Skeletal muscle satellite cell (primary cell): ENCODE data around the gene C10orf90.
A peak's percentile ranks its signal among the peaks of the same experiment; 100 is the strongest.
"Not testable (repeated sequence)": the region's sequence is repeated elsewhere in the genome, so short reads cannot be mapped to it uniquely, and the experiment has no call there.

ENCODE experiments used
- H3K27me3 ChIP-seq: 2 replicates; pipeline ENCODE4 v1.7.0; 2013; ENCODE audit warnings: low read length; ENCODE audit not compliant: control insufficient read depth, insufficient read depth
- H3K36me3 ChIP-seq: 2 replicates; pipeline ENCODE4 v1.7.0; 2013; ENCODE audit warnings: mild to moderate bottlenecking, control low read depth, low read length; ENCODE audit not compliant: insufficient read depth
- H3K4me1 ChIP-seq: 2 replicates; pipeline ENCODE4 v1.7.0; 2013; ENCODE audit warnings: low read length; ENCODE audit not compliant: control insufficient read depth, insufficient read depth
- H3K4me2 ChIP-seq: 2 replicates; pipeline ENCODE4 v1.7.0; 2013; ENCODE audit warnings: mild to moderate bottlenecking, low read length
- H3K4me3 ChIP-seq: 2 replicates; pipeline ENCODE4 v1.7.0; 2013; ENCODE audit warnings: low read length
- H3K9ac ChIP-seq: 2 replicates; pipeline ENCODE4 v1.7.0; 2013; ENCODE audit warnings: mild to moderate bottlenecking, low read depth, low read length, moderate library complexity
- H3K9me3 ChIP-seq: replicated peaks from 2 replicates; pipeline ENCODE4 v1.7.0; 2013; ENCODE audit warnings: mild to moderate bottlenecking, control low read depth, low read length

The C10orf90 gene

GRCh38 chr10:126561921-126562680 is 108.4 kb downstream of the C10orf90 start:
- no peaks in the 10 kb centered on the region for H3K36me3 ChIP-seq
- H3K9ac ChIP-seq: no peak overlapping the region
- no peak overlapping the region for H3K4me3 ChIP-seq

GRCh38 chr10:126561294-126561920 is 109.1 kb downstream of the C10orf90 start:
- H3K9ac ChIP-seq: no peak overlapping the region
- peaks cover 9% of the 10 kb centered on the region for H3K4me1 ChIP-seq
- H3K9me3 ChIP-seq: no peaks in the 10 kb centered on the region
- H3K36me3 ChIP-seq: no peaks in the 10 kb centered on the region
- no peaks in the 10 kb centered on the region for H3K27me3 ChIP-seq
- peak overlapping the region; percentile 48 for H3K4me3 ChIP-seq
- peak overlapping the region; percentile 66 for H3K4me2 ChIP-seq

More at GRCh38 chr10:126561921-126562680, 108.4 kb downstream of the C10orf90 start:
- Histone ChIP-seq H3K9me3 (no peaks in the 10 kb centered on the region), H3K27me3 (no peaks in the 10 kb centered on the region), H3K4me1 (peaks cover 9% of the 10 kb centered on the region), H3K4me2 (peak overlapping the region; percentile 66)

GRCh38 chr10:126558881-126559280 is 111.6 kb downstream of the C10orf90 start:
- Histone ChIP-seq H3K27me3 (no peaks in the 10 kb centered on the region), H3K4me2 (no peak overlapping the region), H3K9ac (no peak overlapping the region), H3K9me3 (no peaks in the 10 kb centered on the region), H3K4me1 (peaks cover 9% of the 10 kb centered on the region), H3K36me3 (no peaks in the 10 kb centered on the region), H3K4me3 (no peak overlapping the region)

GRCh38 chr10:126551202-126551601 is 119.3 kb downstream of the C10orf90 start:
- Histone ChIP-seq H3K9me3 (no peaks in the 10 kb centered on the region), H3K4me1 (no peaks in the 10 kb centered on the region), H3K9ac (no peak overlapping the region), H3K4me3 (no peak overlapping the region), H3K36me3 (no peaks in the 10 kb centered on the region), H3K27me3 (peaks cover 12% of the 10 kb centered on the region), H3K4me2 (no peak overlapping the region)

GRCh38 chr10:126550586-126550985 is 119.9 kb downstream of the C10orf90 start:
- H3K9me3 ChIP-seq: not testable (repeated sequence)
- H3K27me3 ChIP-seq: peaks cover 12% of the 10 kb centered on the region

GRCh38 chr10:126549344-126549743 is 121.1 kb downstream of the C10orf90 start:
- H3K9me3 ChIP-seq: no peaks in the 10 kb centered on the region
- no peak overlapping the region for H3K4me2 ChIP-seq
- H3K9ac ChIP-seq: no peak overlapping the region
- H3K36me3 ChIP-seq: no peaks in the 10 kb centered on the region
- H3K4me3 ChIP-seq: no peak overlapping the region
- no peaks in the 10 kb centered on the region for H3K4me1 ChIP-seq
- peaks cover 12% of the 10 kb centered on the region for H3K27me3 ChIP-seq

More at GRCh38 chr10:126550586-126550985, 119.9 kb downstream of the C10orf90 start:
- not testable (repeated sequence) for H3K9ac ChIP-seq, H3K4me1 ChIP-seq, H3K4me3 ChIP-seq, H3K4me2 ChIP-seq, H3K36me3 ChIP-seq

- Histone ChIP-seq H3K4me2 (no peak overlapping the region), H3K27me3 (peaks cover 27% of the 10 kb centered on the region), H3K36me3 (no peaks in the 10 kb centered on the region), H3K9ac (no peak overlapping the region), H3K9me3 (no peaks in the 10 kb centered on the region), H3K4me3 (no peak overlapping the region), H3K4me1 (no peaks in the 10 kb centered on the region)
Measured at GRCh38 chr10:126544565-126544964, 125.9 kb downstream of the C10orf90 start.

GRCh38 chr10:126538439-126539135 is 131.9 kb downstream of the C10orf90 start:
- no peak overlapping the region for H3K4me3 ChIP-seq
- no peak overlapping the region for H3K4me2 ChIP-seq
- H3K9ac ChIP-seq: no peak overlapping the region
- H3K27me3 ChIP-seq: peaks cover 45% of the 10 kb centered on the region
- no peaks in the 10 kb centered on the region for H3K9me3 ChIP-seq
- no peaks in the 10 kb centered on the region for H3K36me3 ChIP-seq
- H3K4me1 ChIP-seq: no peaks in the 10 kb centered on the region

- Histone ChIP-seq H3K27me3 (peaks cover 46% of the 10 kb centered on the region), H3K36me3 (no peaks in the 10 kb centered on the region)
Measured at GRCh38 chr10:126536656-126537055, 133.8 kb downstream of the C10orf90 start.

GRCh38 chr10:126536148-126536547 is 134.3 kb downstream of the C10orf90 start:
- no peak overlapping the region for H3K4me2 ChIP-seq
- H3K4me1 ChIP-seq: no peaks in the 10 kb centered on the region
- H3K9ac ChIP-seq: no peak overlapping the region
- H3K9me3 ChIP-seq: no peaks in the 10 kb centered on the region
- no peak overlapping the region for H3K4me3 ChIP-seq
- peaks cover 42% of the 10 kb centered on the region for H3K27me3 ChIP-seq
- H3K36me3 ChIP-seq: no peaks in the 10 kb centered on the region

More at GRCh38 chr10:126536656-126537055, 133.8 kb downstream of the C10orf90 start:
- no peak overlapping the region for H3K4me3 ChIP-seq
- H3K9me3 ChIP-seq: no peaks in the 10 kb centered on the region
- H3K9ac ChIP-seq: no peak overlapping the region
- H3K4me1 ChIP-seq: no peaks in the 10 kb centered on the region
- H3K4me2 ChIP-seq: no peak overlapping the region

GRCh38 chr10:126533644-126534043 is 136.8 kb downstream of the C10orf90 start:
- Histone ChIP-seq H3K4me3 (no peak overlapping the region), H3K36me3 (no peaks in the 10 kb centered on the region), H3K9me3 (no peaks in the 10 kb centered on the region), H3K4me1 (no peaks in the 10 kb centered on the region), H3K27me3 (peaks cover 44% of the 10 kb centered on the region), H3K9ac (no peak overlapping the region), H3K4me2 (no peak overlapping the region)
